Stimulated activated CD8-positive, alpha-beta memory T cell treated with anti-CD3 and anti-CD28 coated beads, Interleukin-15, amount 100 ng/mL, for 24 hours (primary cell): ENCODE data around the gene P4HA1.
"Not testable (repeated sequence)": the region's sequence is repeated elsewhere in the genome, so short reads cannot be mapped to it uniquely, and the experiment has no call there.

ENCODE experiments used
- DNase-seq: peaks from one replicate; pipeline ENCODE4 v3.0.0-alpha.2; 2020; ENCODE audit warnings: low read depth

The P4HA1 gene

DNA sequence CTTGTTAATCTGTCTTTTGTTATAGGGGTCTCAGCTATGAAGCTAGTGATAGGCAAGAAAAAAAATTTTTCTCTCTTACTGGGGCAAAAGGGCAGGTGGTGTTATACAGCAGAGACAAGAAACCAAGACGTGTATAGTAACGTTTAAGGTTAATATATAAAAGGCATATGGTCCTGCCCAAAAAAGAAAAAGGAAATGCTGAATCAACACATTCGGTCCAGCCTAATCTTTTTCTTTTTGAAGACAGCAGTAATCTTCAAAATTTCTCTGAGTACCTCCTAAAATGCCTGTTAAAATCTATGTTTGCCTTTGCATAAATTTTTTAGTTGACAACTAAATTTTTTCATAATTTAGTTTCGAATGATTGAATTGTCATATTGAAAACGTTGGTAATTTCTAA is 54.5 kb downstream of the P4HA1 start:
- DNase-seq: no peak

GRCh38 chr10:73039635-73040034 is 57.0 kb downstream of the P4HA1 start:
- DNase-seq: no peak

- not testable (repeated sequence) for DNase-seq
These were observed 60.4 kb downstream of the P4HA1 start for GRCh38 chr10:73036285-73036684.

- DNase-seq: no peak
These were observed 64.1 kb downstream of the P4HA1 start for GRCh38 chr10:73032536-73032935.

- DNase-seq: not testable (repeated sequence)
These were observed 70.0 kb downstream of the P4HA1 start for GRCh38 chr10:73026623-73027022.

DNA sequence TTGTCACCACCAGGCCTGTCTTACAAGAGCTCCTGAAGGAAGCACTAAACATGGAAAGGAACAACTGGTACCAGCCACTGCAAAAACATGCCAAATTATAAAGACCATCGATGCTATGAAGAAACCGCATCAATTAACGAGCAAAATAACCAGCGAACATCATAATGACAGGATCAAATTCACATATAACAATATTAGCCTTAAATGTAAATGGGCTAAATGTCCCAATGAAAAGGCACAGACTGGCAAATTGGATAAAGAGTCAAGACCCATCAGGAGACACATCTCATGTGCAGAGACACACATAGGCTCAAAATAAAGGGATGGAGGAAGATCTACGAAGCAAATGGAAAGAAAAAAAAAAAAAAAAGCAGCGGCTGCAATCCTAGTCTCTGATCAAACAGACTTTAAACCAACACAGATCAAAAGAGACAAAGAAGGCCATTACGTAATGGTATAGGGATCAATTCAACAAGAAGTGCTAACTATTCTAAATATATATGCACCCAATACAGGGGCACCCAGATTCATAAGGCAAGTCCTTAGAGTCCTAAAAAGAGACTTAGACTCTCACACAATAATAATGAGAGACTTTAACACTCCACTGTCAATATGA is 73.1 kb downstream of the P4HA1 start:
- DNase-seq: not testable (repeated sequence)

DNA sequence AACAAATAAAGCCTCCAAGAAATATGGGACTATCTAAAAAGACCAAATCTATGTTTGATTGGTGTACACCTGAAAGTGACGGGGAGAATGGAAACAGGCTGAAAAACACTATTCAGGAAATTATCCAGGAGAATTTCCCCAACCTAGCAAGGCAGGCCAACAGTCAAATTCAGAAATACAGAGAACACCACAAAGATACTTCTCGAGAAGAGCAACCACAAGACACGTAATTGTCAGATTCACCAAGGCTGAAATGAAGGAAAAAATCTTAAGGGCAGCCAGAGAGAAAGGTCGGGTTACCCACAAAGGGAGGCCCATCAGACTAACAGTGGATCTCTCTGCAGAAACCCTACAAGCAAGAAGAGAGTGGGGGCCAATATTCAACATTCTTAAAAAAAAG is 73.7 kb downstream of the P4HA1 start:
- DNase-seq: not testable (repeated sequence)

- DNase-seq: not testable (repeated sequence)
These were observed 75.0 kb downstream of the P4HA1 start for GRCh38 chr10:73021538-73022164.

DNA sequence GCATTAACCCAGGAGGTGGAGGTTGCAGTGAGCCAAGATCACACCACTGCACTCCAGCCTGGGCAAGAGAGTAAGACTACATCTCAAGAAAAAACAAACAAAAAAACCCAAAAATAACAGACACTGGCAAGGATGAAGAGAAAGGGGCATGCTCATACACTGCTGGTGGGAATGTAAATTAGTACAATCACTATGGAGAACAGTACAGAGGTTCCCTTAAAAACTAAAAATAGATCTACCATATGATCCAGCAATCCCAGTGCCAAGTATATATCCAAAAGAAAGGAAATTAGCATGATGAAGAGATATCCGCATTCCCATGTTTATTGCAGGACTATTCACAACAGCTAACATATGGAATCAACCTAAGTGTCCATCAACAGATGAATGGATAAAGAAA is 75.6 kb downstream of the P4HA1 start:
- DNase-seq: no peak

DNA sequence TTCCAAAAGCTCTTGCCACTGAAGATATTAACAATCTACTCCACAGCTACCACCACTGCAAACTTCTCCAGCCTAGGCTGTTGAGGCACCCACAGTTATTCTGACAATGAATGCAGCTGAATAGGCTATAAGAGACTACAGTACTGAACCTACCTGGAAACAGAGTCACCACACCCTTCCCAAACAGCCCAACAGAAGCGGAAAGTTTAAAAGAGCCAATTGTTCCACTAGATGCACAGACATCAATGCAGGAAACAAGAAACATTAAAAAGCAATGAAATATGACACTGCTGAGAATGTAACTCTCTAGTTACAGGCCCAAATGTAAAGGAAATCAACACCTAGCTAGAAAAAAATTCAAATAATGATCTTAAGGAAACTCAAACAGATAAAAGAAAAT is 77.6 kb downstream of the P4HA1 start:
- DNase-seq: no peak

DNA sequence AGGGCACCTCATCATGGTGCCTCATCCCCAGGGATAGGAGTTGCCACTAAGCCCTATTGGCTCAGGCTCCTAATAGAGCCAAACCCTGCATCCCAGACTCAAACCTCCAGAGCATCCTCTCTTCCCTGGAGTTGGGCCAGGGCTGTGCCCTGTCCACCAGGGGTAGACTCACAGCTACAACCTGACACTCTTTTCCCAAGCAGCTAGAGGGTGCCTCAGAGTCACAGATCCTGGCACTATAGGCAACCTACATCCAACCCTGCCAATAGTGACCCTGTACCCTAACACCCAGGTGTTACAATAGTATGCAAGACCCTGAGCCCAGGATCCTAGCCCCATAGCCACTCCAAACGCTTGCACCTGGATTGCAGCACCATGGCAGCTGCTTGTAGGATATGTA is 78.0 kb downstream of the P4HA1 start:
- DNase-seq: no peak

- no peak for DNase-seq
These were observed 78.6 kb downstream of the P4HA1 start for GRCh38 chr10:73017955-73018480.

GRCh38 chr10:73015779-73016178 is 80.9 kb downstream of the P4HA1 start:
- no peak for DNase-seq

DNA sequence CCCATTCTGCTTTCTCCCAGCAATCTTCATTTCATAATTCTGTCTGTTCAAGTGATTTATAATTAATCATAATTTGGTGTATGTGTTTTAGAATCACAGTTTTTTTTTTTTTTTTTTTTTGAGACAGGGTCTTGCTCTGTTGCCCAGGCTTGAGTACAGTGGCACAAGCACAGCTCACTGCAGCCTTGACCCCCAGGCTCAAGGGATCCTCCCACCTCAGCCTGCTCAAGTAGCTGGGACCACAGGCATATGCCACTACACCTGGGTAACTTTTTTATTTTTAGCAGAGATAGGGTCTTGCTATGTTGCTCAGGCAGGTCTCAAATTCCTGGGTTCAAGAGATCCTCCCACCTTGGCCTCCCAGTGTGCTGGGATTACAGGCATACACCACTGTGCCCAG is 92.8 kb downstream of the P4HA1 start:
- DNase-seq: no peak

DNA sequence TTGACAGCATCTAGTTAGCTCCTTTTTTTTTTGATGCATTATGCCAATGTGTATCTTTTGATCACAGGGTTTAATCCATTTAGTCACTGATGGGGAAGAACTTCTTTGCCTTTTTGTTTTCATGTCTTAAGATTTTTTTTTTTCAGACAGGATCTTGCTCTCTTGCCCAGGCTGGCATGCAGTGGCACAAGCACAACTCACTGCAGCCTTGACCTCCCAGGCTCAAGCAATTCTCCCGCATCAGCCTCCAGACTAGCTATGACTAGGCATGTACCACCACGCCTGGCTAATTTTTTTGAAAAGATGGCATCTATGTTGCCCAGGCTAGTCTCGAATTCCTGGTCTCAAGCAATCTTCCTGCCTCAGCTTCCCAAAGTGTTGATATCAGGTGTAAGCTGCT is 95.7 kb downstream of the P4HA1 start:
- no peak for DNase-seq

DNA sequence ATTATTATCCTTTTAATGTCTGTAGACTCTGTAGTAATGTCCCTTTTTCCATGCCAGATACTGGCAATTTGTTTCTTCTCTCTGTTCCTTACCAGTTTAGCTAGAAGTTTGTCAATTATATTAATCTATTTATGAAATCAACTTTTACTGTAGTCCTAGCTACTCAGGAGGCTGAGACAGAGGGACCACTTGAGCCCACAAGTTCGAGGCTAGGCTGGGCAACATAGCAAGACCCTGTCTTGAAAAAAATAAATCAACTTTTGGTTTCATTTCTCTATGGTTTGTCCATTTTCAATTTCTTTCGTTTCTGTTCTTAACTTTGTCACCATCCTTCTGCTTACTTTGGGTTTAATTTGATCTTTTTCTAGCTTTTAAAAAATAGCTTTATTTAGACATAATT is 99.6 kb downstream of the P4HA1 start:
- DNase-seq: no peak

- not testable (repeated sequence) for DNase-seq
These were observed 101.2 kb downstream of the P4HA1 start for GRCh38 chr10:72995459-72995858.

DNA sequence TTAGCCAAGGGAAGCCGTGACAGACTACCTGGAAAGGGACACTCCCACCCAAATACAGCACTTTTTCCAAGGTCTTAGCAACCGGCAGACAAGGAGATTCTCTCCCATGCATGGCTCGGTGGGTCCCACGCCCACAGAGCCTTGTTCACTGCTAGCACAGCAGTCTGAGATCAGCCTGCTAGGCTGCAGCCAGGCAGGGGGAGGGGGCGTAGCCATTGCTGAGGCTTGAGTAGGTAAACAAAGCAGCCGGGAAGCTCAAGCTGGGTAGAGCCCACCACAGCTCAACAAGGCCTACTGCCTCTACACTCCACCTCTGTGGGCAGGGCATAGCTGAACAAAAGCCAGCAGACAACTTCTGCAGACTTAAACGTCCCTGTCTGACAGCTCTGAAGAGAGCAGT is 106.9 kb downstream of the P4HA1 start:
- not testable (repeated sequence) for DNase-seq

- DNase-seq: not testable (repeated sequence)
These were observed 112.0 kb downstream of the P4HA1 start for GRCh38 chr10:72984618-72985017.

DNA sequence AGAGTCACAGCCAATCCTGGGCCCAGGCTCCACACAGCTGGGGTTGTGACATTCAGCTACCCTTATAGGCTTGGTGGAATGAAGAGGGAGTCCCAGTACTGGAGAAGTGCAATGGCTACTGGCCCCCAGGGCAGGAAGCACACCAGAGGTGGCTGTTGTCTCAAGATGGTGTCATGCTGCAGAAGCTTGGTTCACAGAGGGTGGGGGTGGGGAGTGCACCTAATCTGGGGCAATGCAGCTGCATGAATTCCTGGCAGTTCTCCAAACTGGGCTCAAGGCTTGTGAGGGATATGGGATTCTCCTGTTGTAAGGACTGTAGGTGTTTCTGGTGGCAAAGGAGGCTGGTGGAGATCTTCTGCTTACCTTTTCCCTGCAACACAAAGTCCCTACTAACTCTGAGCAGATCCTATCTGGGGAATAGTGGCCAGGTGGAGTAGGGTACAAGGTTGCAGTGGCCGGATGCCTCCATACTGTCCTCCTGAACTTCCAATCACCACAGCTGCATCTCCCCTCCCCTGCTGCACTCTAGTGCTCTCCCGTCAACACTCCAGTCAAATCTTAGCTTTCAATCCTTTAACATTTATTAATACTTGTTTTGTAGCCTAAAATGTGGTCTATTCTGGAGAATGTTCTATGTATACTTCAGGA is 114.7 kb downstream of the P4HA1 start:
- no peak for DNase-seq

GRCh38 chr10:72981028-72981881 is 115.4 kb downstream of the P4HA1 start:
- no peak for DNase-seq

GRCh38 chr10:72980348-72980747 is 116.3 kb downstream of the P4HA1 start:
- DNase-seq: no peak
